ENCODE results near the gene CASKIN1. TPM values are rescaled to one million over a fixed set of nuclear protein-coding genes. Genes with fewer than 3 reads are reported as not detected.

The CASKIN1 gene
- total RNA-seq, 1 donor from 2014 or later, result 2.4 TPM

- H3K27me3 Mint-ChIP-seq (ENCODE audit: unreplicated experiment), result peaks cover 28% of the 10 kb centered on the region
- H3K4me1 Mint-ChIP-seq (ENCODE audit: unreplicated experiment), result peaks cover 36% of the 10 kb centered on the region
- no peaks in the 10 kb centered on the region for H3K9me3 Mint-ChIP-seq (ENCODE audit: unreplicated experiment)
- no peak overlapping the region for H3K27ac Mint-ChIP-seq (ENCODE audit: unreplicated experiment)
- peaks cover 9% of the 10 kb centered on the region for H3K36me3 Mint-ChIP-seq (ENCODE audit: low read depth, unreplicated experiment)
- peak overlapping the region; percentile 81 for H3K4me3 Mint-ChIP-seq (ENCODE audit: unreplicated experiment)
- TF ChIP-seq CTCF (IDR thresholded peaks at IDR 0.05; ENCODE audit: unreplicated experiment), result no peak
- DNase-seq (ENCODE audit: low spot score), result no peak
Measured at GRCh38 chr16:2152695-2153506, 43.5 kb downstream of the CASKIN1 start.

- peaks cover 22% of the 10 kb centered on the region for H3K27me3 Mint-ChIP-seq (ENCODE audit: unreplicated experiment)
- TF ChIP-seq CTCF (IDR thresholded peaks at IDR 0.05; ENCODE audit: unreplicated experiment), result no peak
- peaks cover 9% of the 10 kb centered on the region for H3K36me3 Mint-ChIP-seq (ENCODE audit: low read depth, unreplicated experiment)
- H3K9me3 Mint-ChIP-seq (ENCODE audit: unreplicated experiment), result no peaks in the 10 kb centered on the region
- no peak for DNase-seq (ENCODE audit: low spot score)
- no peak overlapping the region for H3K27ac Mint-ChIP-seq (ENCODE audit: unreplicated experiment)
- H3K4me1 Mint-ChIP-seq (ENCODE audit: unreplicated experiment), result peaks cover 22% of the 10 kb centered on the region
- no peak overlapping the region for H3K4me3 Mint-ChIP-seq (ENCODE audit: unreplicated experiment)
Measured at GRCh38 chr16:2151188-2152091, 45.0 kb downstream of the CASKIN1 start.

GRCh38 chr16:2150418-2151187, 45.8 kb downstream of the CASKIN1 start:
- no peak overlapping the region for H3K27ac Mint-ChIP-seq (ENCODE audit: unreplicated experiment)
- no peak for TF ChIP-seq CTCF (IDR thresholded peaks at IDR 0.05; ENCODE audit: unreplicated experiment)
- H3K4me3 Mint-ChIP-seq (ENCODE audit: unreplicated experiment), result no peak overlapping the region
- peaks cover 4% of the 10 kb centered on the region for H3K36me3 Mint-ChIP-seq (ENCODE audit: low read depth, unreplicated experiment)
- H3K27me3 Mint-ChIP-seq (ENCODE audit: unreplicated experiment), result peaks cover 22% of the 10 kb centered on the region
- H3K4me1 Mint-ChIP-seq (ENCODE audit: unreplicated experiment), result peaks cover 17% of the 10 kb centered on the region
- no peak for DNase-seq (ENCODE audit: low spot score)
- H3K9me3 Mint-ChIP-seq (ENCODE audit: unreplicated experiment), result no peaks in the 10 kb centered on the region

- Mint-ChIP-seq H3K36me3 (ENCODE audit: low read depth, unreplicated experiment) (no peaks in the 10 kb centered on the region), H3K4me3 (ENCODE audit: unreplicated experiment) (no peak overlapping the region), H3K9me3 (ENCODE audit: unreplicated experiment) (no peaks in the 10 kb centered on the region), H3K4me1 (ENCODE audit: unreplicated experiment) (peaks cover 13% of the 10 kb centered on the region), H3K27me3 (ENCODE audit: unreplicated experiment) (peaks cover 16% of the 10 kb centered on the region), H3K27ac (ENCODE audit: unreplicated experiment) (no peak overlapping the region)
- no peak for TF ChIP-seq CTCF (IDR thresholded peaks at IDR 0.05; ENCODE audit: unreplicated experiment)
- DNase-seq (ENCODE audit: low spot score), result no peak
Measured at GRCh38 chr16:2149630-2150417, 46.6 kb downstream of the CASKIN1 start.

All from endothelial cell (in vitro differentiated cells).